ENCODE data around the gene TBC1D1. TPM values are rescaled to one million over a fixed set of nuclear protein-coding genes. Genes with fewer than 3 reads are reported as not detected.

TBC1D1 gene
- total RNA-seq, 1 donor from 2014 or later: 129 TPM

- intact Hi-C loops (cut with micrococcal nuclease): no loop called here
- peak overlapping the region; percentile 13 for H3K4me3 ChIP-seq
Observed at GRCh38 chr4:37936889-37937498, 46.1 kb downstream of the TBC1D1 start.

GRCh38 chr4:37938208-37938607 is 47.3 kb downstream of the TBC1D1 start:
- no peak for DNase-seq
- peaks cover 14% of the 10 kb centered on the region for H3K9me3 ChIP-seq (replicated peaks)
- H3K4me1 ChIP-seq: peaks cover 42% of the 10 kb centered on the region
- intact Hi-C loops (cut with micrococcal nuclease): no loop called here
- H3K27me3 ChIP-seq (ENCODE audit: low read depth): no peaks in the 10 kb centered on the region
- no peaks in the 10 kb centered on the region for H3K36me3 ChIP-seq
- TF ChIP-seq CTCF (IDR thresholded peaks at IDR 0.05; ENCODE audit: borderline replicate concordance): no peak
- H3K4me3 ChIP-seq: no peak overlapping the region
- no peak overlapping the region for H3K27ac ChIP-seq (replicated peaks)

More at GRCh38 chr4:37936889-37937498, 46.1 kb downstream of the TBC1D1 start:
- Histone ChIP-seq H3K36me3 (no peaks in the 10 kb centered on the region), H3K4me1 (peaks cover 50% of the 10 kb centered on the region), H3K27me3 (ENCODE audit: low read depth) (no peaks in the 10 kb centered on the region), H3K27ac (replicated peaks) (peak overlapping the region; percentile 77), H3K9me3 (replicated peaks) (peaks cover 14% of the 10 kb centered on the region)
- no peak for TF ChIP-seq CTCF (IDR thresholded peaks at IDR 0.05; ENCODE audit: borderline replicate concordance)
- peak; percentile 57 for DNase-seq

GRCh38 chr4:37946503-37947179 is 55.8 kb downstream of the TBC1D1 start:
- Histone ChIP-seq H3K4me1 (peaks cover 47% of the 10 kb centered on the region), H3K4me3 (no peak overlapping the region), H3K27me3 (ENCODE audit: low read depth) (no peaks in the 10 kb centered on the region), H3K36me3 (no peaks in the 10 kb centered on the region), H3K27ac (replicated peaks) (peak overlapping the region; percentile 52), H3K9me3 (replicated peaks) (no peaks in the 10 kb centered on the region)
- intact Hi-C loops (cut with micrococcal nuclease): no loop called here
- no peak for TF ChIP-seq CTCF (IDR thresholded peaks at IDR 0.05; ENCODE audit: borderline replicate concordance)
- no peak for DNase-seq

- no peaks in the 10 kb centered on the region for H3K36me3 ChIP-seq
- no peak overlapping the region for H3K4me3 ChIP-seq
- no peak for TF ChIP-seq CTCF (IDR thresholded peaks at IDR 0.05; ENCODE audit: borderline replicate concordance)
- intact Hi-C loops (cut with micrococcal nuclease): no loop called here
- no peaks in the 10 kb centered on the region for H3K27me3 ChIP-seq (ENCODE audit: low read depth)
- no peak overlapping the region for H3K27ac ChIP-seq (replicated peaks)
- no peak for DNase-seq
- H3K4me1 ChIP-seq: peaks cover 44% of the 10 kb centered on the region
- no peaks in the 10 kb centered on the region for H3K9me3 ChIP-seq (replicated peaks)
Observed at GRCh38 chr4:37948542-37948941, 57.7 kb downstream of the TBC1D1 start.

- Histone ChIP-seq H3K27me3 (ENCODE audit: low read depth) (no peaks in the 10 kb centered on the region), H3K4me1 (peaks cover 33% of the 10 kb centered on the region), H3K27ac (replicated peaks) (no peak overlapping the region), H3K36me3 (no peaks in the 10 kb centered on the region), H3K9me3 (replicated peaks) (no peaks in the 10 kb centered on the region), H3K4me3 (no peak overlapping the region)
- no peak for DNase-seq
- TF ChIP-seq CTCF (IDR thresholded peaks at IDR 0.05; ENCODE audit: borderline replicate concordance): no peak
- intact Hi-C loops (cut with micrococcal nuclease): no loop called here
Observed at GRCh38 chr4:37949636-37950426, 58.9 kb downstream of the TBC1D1 start.
